ENCODE measurements around the gene DCC.

The DCC gene

DNA sequence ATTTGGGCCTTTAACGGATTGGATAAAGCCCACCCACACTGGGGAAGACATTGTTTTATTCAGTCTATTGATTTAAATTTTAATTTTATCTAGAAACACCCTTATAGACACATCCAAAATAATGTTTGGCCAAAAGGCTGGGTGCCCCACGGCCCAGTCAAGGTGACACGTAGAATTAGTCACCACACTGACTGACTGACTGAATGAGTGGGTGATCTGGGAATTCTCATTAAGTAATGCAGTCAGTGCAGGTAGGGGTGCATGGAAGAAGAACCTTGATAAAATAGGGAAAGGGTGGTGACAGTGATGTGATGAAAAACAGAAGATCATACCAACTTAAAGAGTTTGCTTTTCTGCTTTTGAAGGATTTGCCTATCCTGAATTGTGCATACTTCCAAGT lies 554.8 kb downstream of the DCC start:
- Histone ChIP-seq H3K27me3 (no peaks in the 10 kb centered on the region), H3K36me3 (no peaks in the 10 kb centered on the region), H3K9me3 (no peaks in the 10 kb centered on the region), H3K4me1 (no peaks in the 10 kb centered on the region), H3K27ac (no peak overlapping the region), H3K4me3 (no peak overlapping the region)
- TF ChIP-seq, protein P1, sequence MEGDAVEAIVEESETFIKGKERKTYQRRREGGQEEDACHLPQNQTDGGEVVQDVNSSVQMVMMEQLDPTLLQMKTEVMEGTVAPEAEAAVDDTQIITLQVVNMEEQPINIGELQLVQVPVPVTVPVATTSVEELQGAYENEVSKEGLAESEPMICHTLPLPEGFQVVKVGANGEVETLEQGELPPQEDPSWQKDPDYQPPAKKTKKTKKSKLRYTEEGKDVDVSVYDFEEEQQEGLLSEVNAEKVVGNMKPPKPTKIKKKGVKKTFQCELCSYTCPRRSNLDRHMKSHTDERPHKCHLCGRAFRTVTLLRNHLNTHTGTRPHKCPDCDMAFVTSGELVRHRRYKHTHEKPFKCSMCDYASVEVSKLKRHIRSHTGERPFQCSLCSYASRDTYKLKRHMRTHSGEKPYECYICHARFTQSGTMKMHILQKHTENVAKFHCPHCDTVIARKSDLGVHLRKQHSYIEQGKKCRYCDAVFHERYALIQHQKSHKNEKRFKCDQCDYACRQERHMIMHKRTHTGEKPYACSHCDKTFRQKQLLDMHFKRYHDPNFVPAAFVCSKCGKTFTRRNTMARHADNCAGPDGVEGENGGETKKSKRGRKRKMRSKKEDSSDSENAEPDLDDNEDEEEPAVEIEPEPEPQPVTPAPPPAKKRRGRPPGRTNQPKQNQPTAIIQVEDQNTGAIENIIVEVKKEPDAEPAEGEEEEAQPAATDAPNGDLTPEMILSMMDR (IDR thresholded peaks at IDR 0.05), result no peak
- no peak for DNase-seq
- intact Hi-C loops (cut with DNase I; ENCODE audit: low total_unique reads), result no loop called here

- Histone ChIP-seq H3K27ac (no peak overlapping the region), H3K4me1 (no peaks in the 10 kb centered on the region), H3K9me3 (no peaks in the 10 kb centered on the region), H3K4me3 (no peak overlapping the region), H3K27me3 (no peaks in the 10 kb centered on the region), H3K36me3 (no peaks in the 10 kb centered on the region)
- DNase-seq, result no peak
- TF ChIP-seq, protein P1 (IDR thresholded peaks at IDR 0.05), result no peak
- intact Hi-C loops (cut with DNase I; ENCODE audit: low total_unique reads), result loop anchor here (2.0 kb wide), 1 partner anchor 31 kb away; no protein-coding TSS in a partner anchor
Observed at GRCh38 chr18:52897611-52898484, 557.9 kb downstream of the DCC start.

DNA sequence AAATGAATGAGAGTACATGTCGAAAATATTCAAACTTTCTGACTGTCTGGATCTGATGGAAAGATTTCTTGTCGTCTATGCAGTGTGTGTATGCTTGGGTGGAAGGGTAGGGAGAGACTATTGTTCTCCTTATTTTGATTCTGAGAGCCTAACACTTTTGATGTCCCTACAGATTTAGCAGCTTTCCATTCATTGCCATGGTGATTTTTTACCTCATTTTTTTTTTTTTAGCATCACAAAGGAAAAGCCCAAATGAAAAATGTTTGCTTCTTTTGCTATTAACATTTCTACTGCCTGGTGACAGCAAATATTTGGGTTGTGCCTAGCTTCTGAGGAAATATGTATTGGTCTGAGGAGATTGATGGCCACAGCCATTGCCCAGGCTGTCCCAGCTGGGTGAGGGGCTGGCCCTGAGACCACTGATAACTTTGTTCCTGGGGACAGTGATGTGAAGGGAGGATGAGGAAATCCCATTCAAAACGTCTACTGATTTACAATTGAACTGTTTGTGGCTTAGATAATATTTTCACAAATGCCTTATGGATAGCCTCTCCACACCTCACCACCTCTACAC lies 558.6 kb downstream of the DCC start:
- intact Hi-C loops (cut with DNase I; ENCODE audit: low total_unique reads), result loop anchor here (2.0 kb wide), 1 partner anchor 30 kb away; no protein-coding TSS in a partner anchor
- Histone ChIP-seq H3K9me3 (no peaks in the 10 kb centered on the region), H3K27me3 (no peaks in the 10 kb centered on the region), H3K4me1 (no peaks in the 10 kb centered on the region), H3K36me3 (no peaks in the 10 kb centered on the region), H3K27ac (no peak overlapping the region), H3K4me3 (no peak overlapping the region)
- TF ChIP-seq, protein P1 (IDR thresholded peaks at IDR 0.05), result no peak
- no peak for DNase-seq

GRCh38 chr18:52902188-52902587 lies 562.2 kb downstream of the DCC start:
- Histone ChIP-seq H3K36me3 (no peaks in the 10 kb centered on the region), H3K27me3 (no peaks in the 10 kb centered on the region), H3K4me1 (no peaks in the 10 kb centered on the region), H3K27ac (no peak overlapping the region), H3K4me3 (no peak overlapping the region), H3K9me3 (no peaks in the 10 kb centered on the region)
- TF ChIP-seq, protein P1 (IDR thresholded peaks at IDR 0.05), result no peak
- DNase-seq, result no peak
- intact Hi-C loops (cut with DNase I; ENCODE audit: low total_unique reads), result no loop called here

DNA sequence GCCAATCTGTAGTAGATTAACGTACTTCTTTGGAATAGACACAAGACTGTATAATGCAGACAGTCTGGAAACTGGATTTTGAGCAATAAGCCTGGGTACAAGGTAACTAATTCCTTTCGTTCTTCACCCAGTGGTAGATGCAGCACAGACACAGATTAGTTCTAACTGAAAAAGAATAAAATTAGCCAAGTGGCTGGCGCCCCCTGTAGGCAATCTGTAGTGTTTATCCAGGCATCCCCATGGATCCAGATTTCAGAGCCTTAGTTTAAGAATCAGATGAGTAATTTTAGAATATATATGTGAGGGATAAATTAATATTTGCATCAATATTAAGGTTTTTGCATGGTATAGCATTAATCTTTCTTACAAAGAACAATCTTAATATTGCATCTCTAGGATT lies 563.9 kb downstream of the DCC start:
- no peak overlapping the region for H3K27ac ChIP-seq
- no peaks in the 10 kb centered on the region for H3K4me1 ChIP-seq
- TF ChIP-seq, protein P1 (IDR thresholded peaks at IDR 0.05), result no peak
- intact Hi-C loops (cut with DNase I; ENCODE audit: low total_unique reads), result no loop called here
- no peak for DNase-seq
- H3K9me3 ChIP-seq, result no peaks in the 10 kb centered on the region
- no peaks in the 10 kb centered on the region for H3K27me3 ChIP-seq
- no peak overlapping the region for H3K4me3 ChIP-seq
- H3K36me3 ChIP-seq, result no peaks in the 10 kb centered on the region

All from tibial artery (tissue), 4 donors.